K562 (cell line): ENCODE results near the gene RHBG. TPM values are rescaled to one million over a fixed set of nuclear protein-coding genes. Genes with fewer than 3 reads are reported as not detected.

Source experiments
- ATAC-seq: fragments of 200-7000 bp; cut with Tn5 transposase; 3 replicates; pipeline ENCODE4 v1.9.1; 2020; ENCODE audit warnings: moderate library complexity
- BruUV-seq: library from RNA; stranded (reverse); fragments of 400-500 nt; replicated peaks from 2 replicates; lab custom pipeline; 2021; lab: Mats Ljungman, UMichigan
- CTCF ChIA-PET: fragments of 300-600 bp; formaldehyde crosslinking; extraction: SDS; loops from one replicate; lab custom pipeline; 2021; ENCODE audit warnings: low intra/inter-chr PET ratio; lab: Yijun Ruan, JAX
- POLR2A ChIA-PET: fragments of 300-600, 350-650 bp; sonication (Branson Sonifier 250); formaldehyde crosslinking; extraction: SDS; loops from one replicate; lab custom pipeline; 2021; ENCODE audit warnings: antibody characterized with exemption, inconsistent platforms; lab: Yijun Ruan, JAX
- DNase-seq, 4 experiments: peaks; one replicate each; pipeline versions ENCODE4 v3.0.0 to v3.0.0-alpha.2; 2011 to 2018; ENCODE audit warnings: low spot score in 3 of 4, mixed read lengths in 3 of 4; ENCODE audit errors: extremely low read depth in 1 of 4
- FAIRE-seq: peaks from 2 replicates; lab custom pipeline; 2011; peaks lifted over from hg19 to GRCh38; lab: Jason Lieb, UNC
- H2AFZ ChIP-seq: 2 replicates; pipeline ENCODE4 v1.6.0; 2011; ENCODE audit warnings: low read depth, low read length, control low read depth, inconsistent platforms
- H3K27ac ChIP-seq: fragments of 200-600 bp; 3 replicates; pipeline ENCODE4 v1.8.0; 2011; ENCODE audit warnings: low read depth, mild to moderate bottlenecking, control low read depth, inconsistent platforms, low read length, moderate library complexity, mixed read lengths; ENCODE audit errors: extremely low read depth
- H3K27me3 ChIP-seq, 2 experiments: fragments of 300-600 bp in 1 of 2; 2 replicates in 1 of 2; 3 replicates in 1 of 2; pipeline versions ENCODE4 v1.6.0 to v1.8.0; 2011; ENCODE audit warnings: inconsistent platforms in 2 of 2, low read length in 2 of 2, mild to moderate bottlenecking in 1 of 2, mixed read lengths in 1 of 2, moderate library complexity in 1 of 2; ENCODE audit not compliant: control insufficient read depth in 2 of 2, insufficient read depth in 2 of 2
- H3K36me3 ChIP-seq: fragments of 300-600 bp; 3 replicates; pipeline ENCODE4 v1.8.0; 2011; ENCODE audit warnings: mild to moderate bottlenecking, low read length, inconsistent platforms; ENCODE audit not compliant: control insufficient read depth, insufficient read depth
- H3K4me1 ChIP-seq, 2 experiments: fragments of 200-600 bp in 1 of 2; replicated peaks in 1 of 2; 2 replicates in 1 of 2; 3 replicates in 1 of 2; pipeline versions ENCODE4 v1.5.1 to v1.8.0; 2011; ENCODE audit warnings: inconsistent platforms in 2 of 2, low read length in 2 of 2, mild to moderate bottlenecking in 1 of 2, mixed read lengths in 1 of 2, moderate library complexity in 1 of 2; ENCODE audit not compliant: control insufficient read depth in 2 of 2, insufficient read depth in 2 of 2
- H3K4me2 ChIP-seq: 2 replicates; pipeline ENCODE4 v1.6.1; 2011; ENCODE audit warnings: low read length, control low read depth, inconsistent platforms, mixed read lengths; ENCODE audit not compliant: insufficient read depth
- H3K4me3 ChIP-seq: fragments of 200-600 bp; sonication (generic), shearing (Covaris generic); 2 replicates; pipeline ENCODE4 v1.5.1; 2016; ENCODE audit warnings: control low read depth, inconsistent platforms
- H3K79me2 ChIP-seq: fragments of 200-600 bp; 3 replicates; pipeline ENCODE4 v1.8.0; 2011; ENCODE audit warnings: low read length, inconsistent platforms; ENCODE audit not compliant: control insufficient read depth, insufficient read depth
- H3K9ac ChIP-seq, 2 experiments: 2 replicates each; pipeline versions ENCODE4 v1.6.0 to v1.6.1; 2011; ENCODE audit warnings: low read depth in 2 of 2, low read length in 2 of 2, control low read depth in 1 of 2, inconsistent platforms in 1 of 2, mild to moderate bottlenecking in 1 of 2, mixed read lengths in 1 of 2; ENCODE audit not compliant: insufficient read depth in 1 of 2
- H3K9me1 ChIP-seq: one replicate; pipeline ENCODE4 v1.6.0; 2011; ENCODE audit warnings: inconsistent platforms, mild to moderate bottlenecking, low read length, moderate library complexity; ENCODE audit not compliant: control insufficient read depth, insufficient read depth
- H3K9me3 ChIP-seq: replicated peaks from 2 replicates; pipeline ENCODE4 v1.5.1; 2011; ENCODE audit warnings: low read depth, low read length, inconsistent platforms; ENCODE audit not compliant: control insufficient read depth, insufficient read depth
- H4K20me1 ChIP-seq: replicated peaks from 2 replicates; pipeline ENCODE4 v1.6.1; 2011; ENCODE audit warnings: low read length, inconsistent platforms, mixed read lengths; ENCODE audit not compliant: control insufficient read depth, insufficient read depth
- ZFPM2 ChIP-seq: fragments of 250-450 bp; sonication (Bioruptor Pico); IDR thresholded peaks from 2 replicates; pipeline ENCODE4 v1.5.1; 2022; ENCODE audit warnings: mild to moderate bottlenecking
- ZNF280A ChIP-seq: fragments of 450-650 bp; IDR thresholded peaks from 2 replicates; pipeline ENCODE4 v1.6.1; 2018; ENCODE audit warnings: mild to moderate bottlenecking, low read depth; ENCODE audit not compliant: partially characterized antibody
- ZNF408 ChIP-seq: fragments of 250-450 bp; sonication (Bioruptor Pico); IDR thresholded peaks from 2 replicates; pipeline ENCODE4 v1.4.0; 2020; ENCODE audit warnings: low read depth, mild to moderate bottlenecking, moderate library complexity
- WGBS: fragments of 100-300 bp; shearing (Covaris generic); methylation state at CpG from one replicate; pipeline ENCODE4 v1.1.6; 2016; ENCODE audit warnings: low coverage, mixed read lengths; ENCODE audit not compliant: insufficient coverage; ENCODE audit errors: missing lambda C conversion rate; 5-methylcytosine and 5-hydroxymethylcytosine counted together
- in situ Hi-C: fragments of 300-500 bp; cut with MboI; formaldehyde crosslinking; loops from 4 replicates; pipeline ENCODE4 v1.15.0; 2018; ENCODE audit warnings: inconsistent platforms, mixed read lengths
- intact Hi-C: fragments of 100-400 bp; cut with micrococcal nuclease; formaldehyde crosslinking; loops from 2 replicates; pipeline ENCODE4 v1.14.2; 2022
- polyA plus RNA-seq, 8 experiments: library from polyadenylated mRNA; depleted of rRNA in 4 of 8; stranded (reverse) in 5 of 8; unstranded in 3 of 8; fragments of >200 nt; fragmentation: Nextera tagmentation in 2 of 8; fragmentation: Illumina TruSeq in 1 of 8; extraction: Ambion mirVana in 2 of 8; extraction: Trizol in 1 of 8; gene quantifications; 2 replicates each; pipeline versions ENCODE4 v1.2.1 to v1.2.3, GENCODE V29; 2011 to 2014; ENCODE audit warnings: inconsistent platforms in 1 of 8, missing spikeins in 1 of 8
- total RNA-seq, 7 experiments: library from RNA; depleted of rRNA in 6 of 7; stranded (reverse); fragments of >200 nt in 6 of 7; fragmentation: Illumina TruSeq in 2 of 7; extraction: Trizol in 2 of 7; gene quantifications; 2 replicates each; pipeline versions ENCODE4 v1.2.1 to v1.2.3, GENCODE V29; 2011 to 2021; ENCODE audit warnings: low replicate concordance in 1 of 7

Gene RHBG
- total and polyA plus RNA-seq, 9 of the 15 experiments (the other 6 are each of a cell fraction or from before 2014, with no cell fraction given), result not detected

- TF ChIP-seq ZNF280A, result no peak
Observed at GRCh38 chr1:156390469-156391365, 21.7 kb downstream of the RHBG start (continued).

GRCh38 chr1:156391366-156391677 lies 22.3 kb downstream of the RHBG start:
- WGBS, result 42% methylated on average over 11 of the region's 11 CpGs
- in situ Hi-C loops (no loop called here), intact Hi-C loops (no loop called here)
- H3K9me1 ChIP-seq, result no peaks in the 10 kb centered on the region
- no peak overlapping the region for H3K4me2 ChIP-seq
- ChIA-PET POLR2A (no interaction called here), CTCF (interaction anchor here (0.6 to 10.1 kb wide), 2 partner anchors 53 to 222 kb away, joined by 3 to 240 read pairs; no protein-coding TSS in a partner anchor)
- H3K9ac ChIP-seq, result no peak overlapping the region
- TF ChIP-seq ZNF408 (no peak), ZFPM2 (CRISPR knock-in tag) (no peak)
- no peak overlapping the region for H3K27ac ChIP-seq
- peaks cover 11 to 18% of the 10 kb centered on the region in 2 experiments; a peak in 4 of 5 replicates for H3K27me3 ChIP-seq
- H2AFZ ChIP-seq, result no peak overlapping the region
- H3K4me1 ChIP-seq, result peaks cover 0 to 33% of the 10 kb centered on the region in 2 experiments; a peak in 2 of 5 replicates
- no peaks in the 10 kb centered on the region for H3K79me2 ChIP-seq
- DNase-seq (no peak), ATAC-seq (no peak), FAIRE-seq (no peak)
- H3K4me3 ChIP-seq, result no peak overlapping the region
- H4K20me1 ChIP-seq, result peaks cover 3% of the 10 kb centered on the region; the same call in 1 of the 2 replicates
- H3K9me3 ChIP-seq, result no peaks in the 10 kb centered on the region
- BruUV-seq, result no TSS peak
- H3K36me3 ChIP-seq, result no peaks in the 10 kb centered on the region
